NCI-H748 (cell line): ENCODE data around the gene SNRPN.
"Not testable (repeated sequence)": the region's sequence is repeated elsewhere in the genome, so short reads cannot be mapped to it uniquely, and the experiment has no call there.

ENCODE experiments used
- DNase-seq: peaks from one replicate; lab custom pipeline; 2025; ENCODE audit not compliant: unreplicated experiment; lab: John Stamatoyannopoulos, UW

SNRPN gene

GRCh38 chr15:24966364-24967103 lies 11.7 kb downstream of the SNRPN start:
- no peak for DNase-seq

DNA sequence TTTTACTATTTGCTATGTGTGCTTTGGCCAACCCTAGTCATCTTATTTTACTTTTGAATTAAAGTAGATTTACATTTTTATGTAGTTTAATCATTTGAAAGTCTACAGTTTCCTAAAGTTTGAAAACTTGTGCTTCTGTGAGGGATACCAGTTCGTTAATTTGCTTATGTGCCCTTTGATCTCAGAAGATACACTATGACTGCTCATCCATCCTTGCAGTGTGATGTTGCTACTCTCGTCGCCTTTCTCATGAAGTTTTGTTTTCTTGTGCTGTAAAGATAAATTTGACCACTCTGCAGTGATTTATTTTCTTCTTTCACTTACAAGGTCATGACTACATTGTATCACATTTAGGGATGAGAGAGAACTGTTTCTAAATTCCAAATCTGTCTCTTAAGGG lies 16.3 kb downstream of the SNRPN start:
- no peak for DNase-seq

DNA sequence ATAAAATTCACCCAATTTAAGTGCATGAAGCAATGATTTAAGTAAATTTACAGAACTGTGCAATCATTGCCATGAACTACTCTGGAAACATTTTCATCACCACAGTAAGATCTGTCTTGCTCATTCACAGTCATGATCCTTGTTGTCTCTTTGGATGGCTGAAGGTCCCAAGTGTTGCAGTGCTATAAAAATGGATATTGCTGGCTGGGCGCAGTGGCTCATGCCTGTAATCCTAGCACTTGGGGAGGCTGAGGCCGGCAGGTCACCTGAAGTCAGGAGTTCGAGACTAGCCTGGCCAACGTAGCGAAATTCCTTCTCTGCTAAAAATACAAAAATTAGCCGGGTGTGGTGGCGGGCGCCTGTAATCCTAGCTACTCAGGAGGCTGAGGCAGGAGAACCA lies 17.0 kb downstream of the SNRPN start:
- DNase-seq = no peak

GRCh38 chr15:24972707-24973106 lies 17.9 kb downstream of the SNRPN start:
- DNase-seq = not testable (repeated sequence)

DNA sequence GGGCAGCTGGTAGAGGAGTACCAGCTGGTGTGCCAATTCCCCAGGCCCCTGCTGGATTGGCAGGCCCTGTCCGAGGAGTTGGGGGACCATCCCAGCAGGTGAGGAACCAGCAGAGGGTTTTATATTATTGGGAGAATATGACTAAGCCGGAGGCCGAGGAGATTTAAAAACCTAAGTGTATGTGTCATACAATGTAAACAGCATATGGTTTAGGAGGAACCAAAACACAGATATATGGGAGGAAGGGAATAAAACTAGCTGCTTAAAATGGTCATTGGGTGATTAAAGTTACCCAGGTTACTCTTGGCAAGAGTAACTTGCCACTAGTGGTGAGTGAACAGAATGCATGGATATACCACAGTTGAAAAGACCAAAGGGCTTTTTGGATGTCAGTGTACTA lies 22.1 kb downstream of the SNRPN start:
- no peak for DNase-seq

GRCh38 chr15:24977686-24978085 lies 22.9 kb downstream of the SNRPN start:
- DNase-seq = no peak

DNA sequence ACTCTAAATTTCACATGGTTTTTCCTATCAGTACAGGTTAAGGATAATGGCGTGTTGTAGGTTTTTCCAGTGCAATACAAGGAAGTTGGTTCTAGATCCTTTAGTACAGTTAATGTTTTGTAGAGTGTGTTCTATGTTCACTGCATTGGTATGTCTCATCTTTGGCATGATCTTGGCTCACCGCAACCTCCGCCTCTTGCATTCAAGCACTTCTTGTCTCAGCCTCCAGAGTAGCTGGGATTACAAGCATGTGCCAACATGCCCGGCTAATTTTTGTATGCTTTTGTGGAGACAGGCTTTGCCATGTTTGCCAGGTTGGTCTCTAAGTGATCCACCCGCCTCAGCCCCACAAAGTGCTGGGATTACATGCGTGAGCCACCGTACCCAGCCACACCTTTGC lies 30.4 kb downstream of the SNRPN start:
- DNase-seq = no peak

DNA sequence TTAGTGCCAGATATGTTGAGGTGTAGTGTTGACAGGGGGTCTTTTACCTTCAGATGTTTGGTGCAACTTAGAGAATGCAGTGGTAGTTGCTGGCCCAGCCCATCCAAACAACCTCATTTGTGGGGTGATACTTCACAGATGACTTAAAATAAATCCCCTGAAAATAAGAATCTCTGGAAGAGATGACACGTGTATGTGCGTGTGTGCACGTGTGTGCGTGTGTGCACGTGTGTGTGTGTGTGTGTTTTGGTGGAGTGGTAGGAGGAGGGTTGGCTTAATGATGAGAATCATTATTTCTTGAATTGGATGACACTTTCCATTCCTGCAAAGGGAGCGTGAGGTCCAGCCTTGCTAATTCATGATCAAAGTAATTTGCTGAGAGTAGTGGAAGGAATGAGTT lies 31.9 kb downstream of the SNRPN start:
- no peak for DNase-seq

DNA sequence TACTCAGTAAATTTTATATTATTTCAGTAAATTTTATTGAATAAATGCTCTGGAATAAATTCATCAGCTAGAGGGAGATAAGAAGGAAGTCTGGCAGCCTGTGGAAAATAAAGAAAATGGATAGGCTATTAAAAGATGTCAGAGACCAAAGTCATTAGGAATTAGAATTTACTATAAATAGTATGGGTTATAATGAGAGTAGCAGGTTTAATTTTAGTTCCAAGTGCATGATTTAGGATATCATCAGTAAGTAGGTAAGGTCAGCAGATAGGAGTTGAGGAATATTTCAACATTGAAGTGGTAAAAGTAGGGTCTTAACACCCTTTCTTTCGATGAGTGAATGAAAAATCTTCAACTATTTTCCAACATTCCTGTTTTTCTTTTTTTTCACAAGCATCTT lies 64.6 kb downstream of the SNRPN start:
- DNase-seq = no peak

- no peak for DNase-seq
These were observed 67.4 kb downstream of the SNRPN start for GRCh38 chr15:25022233-25022632.
